Fibroblast of pulmonary artery (primary cell): ENCODE data around the gene SPRR4.

Experiments
- DNase-seq: peaks from one replicate; pipeline ENCODE4 v3.0.0-alpha.2; 2010; ENCODE audit warnings: low read depth
- H3K4me3 ChIP-seq: replicated peaks from 2 replicates; pipeline ENCODE4 v1.5.1; 2011; ENCODE audit warnings: low read depth, mild to moderate bottlenecking, control low read depth, low read length, moderate library complexity
- CTCF ChIP-seq: IDR thresholded peaks from 2 replicates; pipeline ENCODE4 v1.5.1; 2011; ENCODE audit warnings: mild to moderate bottlenecking, control low read depth, low read length, inconsistent platforms; ENCODE audit errors: missing control alignments

The SPRR4 gene

GRCh38 chr1:152964536-152964935, 5.9 kb upstream of the SPRR4 start:
- H3K4me3 ChIP-seq = no peak overlapping the region
- no peak for DNase-seq
- TF ChIP-seq CTCF = no peak

GRCh38 chr1:152965853-152966252, 4.6 kb upstream of the SPRR4 start:
- no peak for DNase-seq
- no peak for TF ChIP-seq CTCF
- no peak overlapping the region for H3K4me3 ChIP-seq

GRCh38 chr1:152967201-152967600, 3.2 kb upstream of the SPRR4 start:
- H3K4me3 ChIP-seq = no peak overlapping the region
- TF ChIP-seq CTCF = no peak
- DNase-seq = no peak

- no peak for DNase-seq
- TF ChIP-seq CTCF = no peak
- H3K4me3 ChIP-seq = no peak overlapping the region
Observed at GRCh38 chr1:152968248-152968647, 2.2 kb upstream of the SPRR4 start.

GRCh38 chr1:152969036-152969435, 1.4 kb upstream of the SPRR4 start:
- H3K4me3 ChIP-seq = no peak overlapping the region
- TF ChIP-seq CTCF = no peak
- DNase-seq = no peak

- DNase-seq = no peak
- TF ChIP-seq CTCF = no peak
Observed at GRCh38 chr1:152972196-152972886, 1.9 kb downstream of the SPRR4 start.

GRCh38 chr1:152976688-152977087, 6.2 kb downstream of the SPRR4 start:
- no peak for DNase-seq
- H3K4me3 ChIP-seq = no peak overlapping the region
- TF ChIP-seq CTCF = no peak

More at GRCh38 chr1:152972196-152972886, 1.9 kb downstream of the SPRR4 start:
- no peak overlapping the region for H3K4me3 ChIP-seq
